MCF 10A (cell line): ENCODE results near the gene STAT1. TPM values are rescaled to one million over a fixed set of nuclear protein-coding genes. Genes with fewer than 3 reads are reported as not detected.

Source experiments
- Bru-seq: library from RNA; stranded (reverse); fragments of 400-500 nt; gene quantifications from one replicate; lab custom pipeline; 2021; lab: Mats Ljungman, UMichigan
- BruChase-seq, 2 experiments: library from RNA; stranded (reverse); fragments of 400-500 nt; gene quantifications; one replicate each; lab custom pipeline; 2021; lab: Mats Ljungman, UMichigan
- BruUV-seq: library from RNA; stranded (reverse); fragments of 400-500 nt; replicated peaks from 2 replicates; lab custom pipeline; 2021; lab: Mats Ljungman, UMichigan
- CTCF ChIA-PET: fragments of 300-600 bp; sonication (Branson Sonifier 250); formaldehyde crosslinking; extraction: SDS; loops from one replicate; lab custom pipeline; 2021; ENCODE audit warnings: antibody characterized with exemption, inconsistent platforms; lab: Yijun Ruan, JAX
- POLR2A ChIA-PET: fragments of 300-600, 350-650 bp; sonication (Branson Sonifier 250); formaldehyde crosslinking; extraction: SDS; loops from one replicate; lab custom pipeline; 2020; ENCODE audit warnings: antibody characterized with exemption, inconsistent platforms; lab: Yijun Ruan, JAX
- DNase-seq: peaks from one replicate; pipeline ENCODE4 v3.0.0-alpha.2; 2018; ENCODE audit not compliant: unreplicated experiment
- H3K27ac Mint-ChIP-seq: one replicate; pipeline ENCODE4 v1.8.0; 2022; ENCODE audit warnings: mild to moderate bottlenecking, low read depth, mixed read lengths; ENCODE audit not compliant: unreplicated experiment
- H3K27me3 Mint-ChIP-seq: one replicate; pipeline ENCODE4 v1.8.0; 2022; ENCODE audit warnings: mixed read lengths; ENCODE audit not compliant: insufficient read depth, unreplicated experiment
- H3K36me3 Mint-ChIP-seq: one replicate; pipeline ENCODE4 v1.8.0; 2022; ENCODE audit warnings: mild to moderate bottlenecking, moderate library complexity, mixed read lengths; ENCODE audit not compliant: insufficient read depth, unreplicated experiment
- H3K4me1 Mint-ChIP-seq: one replicate; pipeline ENCODE4 v1.8.0; 2022; ENCODE audit warnings: mixed read lengths; ENCODE audit not compliant: insufficient read depth, unreplicated experiment
- H3K4me3 Mint-ChIP-seq: one replicate; pipeline ENCODE4 v1.8.0; 2022; ENCODE audit warnings: mild to moderate bottlenecking, moderate library complexity, mixed read lengths; ENCODE audit not compliant: unreplicated experiment
- H3K9me3 Mint-ChIP-seq: one replicate; pipeline ENCODE4 v1.8.0; 2022; ENCODE audit warnings: mixed read lengths; ENCODE audit not compliant: unreplicated experiment
- CTCF ChIP-seq: fragments of 200-600 bp; IDR thresholded peaks from one replicate; pipeline ENCODE4 v1.8.0; 2022; ENCODE audit warnings: antibody characterized with exemption, mild to moderate bottlenecking; ENCODE audit not compliant: unreplicated experiment
- intact Hi-C: fragments of 100-400 bp; cut with micrococcal nuclease; formaldehyde crosslinking; loops from 2 replicates; pipeline ENCODE4 v1.14.1; 2022
- long read RNA-seq: library from polyadenylated mRNA; stranded (forward); transcript quantifications from one replicate; pipeline ENCODE4 v2.0.0, GENCODE V29; 2022
- total RNA-seq: library from RNA; stranded (reverse); gene quantifications from 2 replicates; pipeline ENCODE4 v1.2.3, GENCODE V29; 2022

The STAT1 gene
- total RNA-seq: 32.3 and 36.9 TPM in 2 replicates
- Bru-seq, nascent RNA: percentile 77 among the genes with signal in this experiment
- percentile 81 among the genes with signal in this experiment for BruChase-seq, experiment 1, labeled RNA remaining after a 6-hour chase
- percentile 72 among the genes with signal in this experiment for BruChase-seq, experiment 2, labeled RNA remaining after a 2-hour chase
- long read RNA-seq, full-length matches to known transcripts: 124 of 151 reads
- long read RNA-seq, partial matches to known transcripts: 12 of 151 reads
- long read RNA-seq, other reads (novel, unspliced or antisense): 15 of 151 reads

- Mint-ChIP-seq H3K27me3 (peaks cover 11% of the 10 kb centered on the region), H3K9me3 (no peaks in the 10 kb centered on the region), H3K36me3 (peaks cover 10% of the 10 kb centered on the region), H3K27ac (no peak within 1 kb of the TSS), H3K4me3 (no peak within 1 kb of the TSS), H3K4me1 (peaks cover 8% of the 10 kb centered on the region)
- no peak for TF ChIP-seq CTCF
- BruUV-seq: no TSS peak
- CTCF ChIA-PET: interaction anchor here (1.0 to 2.6 kb wide), 3 partner anchors 12 to 163 kb away, joined by 3 to 9 read pairs (median 4); no protein-coding TSS in a partner anchor
- POLR2A ChIA-PET: interaction anchor here (0.6 to 3.3 kb wide), 14 partner anchors 9 to 567 kb away, joined by 3 to 31 read pairs (median 6); partner anchors contain the start of gene GLS
- intact Hi-C loops: loop anchor here (5.0 kb wide), 1 partner anchor 132 kb away; the partner anchor contains the start of gene GLS
- DNase-seq: peak; percentile 90
Observed at GRCh38 chr2:191013932-191014652, at the start of gene STAT1. TSS of gene STAT1 (minus strand) at chr2:191014171. CDS start at chr2:191010003, 4,168 bp downstream.

- no peak for DNase-seq
- ChIA-PET POLR2A (interaction anchor here (1.1 kb wide), 1 partner anchor 9 kb away, joined by 4 read pairs; no protein-coding TSS in a partner anchor), CTCF (interaction anchor here (0.7 to 6.2 kb wide), 4 partner anchors 12 to 92 kb away, joined by 3 to 69 read pairs (median 22); no protein-coding TSS in a partner anchor)
- H3K4me3 Mint-ChIP-seq: no peak overlapping the region
- intact Hi-C loops: no loop called here
- H3K36me3 Mint-ChIP-seq: no peaks in the 10 kb centered on the region
- peaks cover 14% of the 10 kb centered on the region for H3K27me3 Mint-ChIP-seq
- H3K9me3 Mint-ChIP-seq: no peaks in the 10 kb centered on the region
- H3K27ac Mint-ChIP-seq: no peak overlapping the region
- TF ChIP-seq CTCF: no peak
- BruUV-seq: no TSS peak
- H3K4me1 Mint-ChIP-seq: peaks cover 4% of the 10 kb centered on the region
Observed at GRCh38 chr2:191063584-191063983, 49.6 kb upstream of the STAT1 start.

DNA sequence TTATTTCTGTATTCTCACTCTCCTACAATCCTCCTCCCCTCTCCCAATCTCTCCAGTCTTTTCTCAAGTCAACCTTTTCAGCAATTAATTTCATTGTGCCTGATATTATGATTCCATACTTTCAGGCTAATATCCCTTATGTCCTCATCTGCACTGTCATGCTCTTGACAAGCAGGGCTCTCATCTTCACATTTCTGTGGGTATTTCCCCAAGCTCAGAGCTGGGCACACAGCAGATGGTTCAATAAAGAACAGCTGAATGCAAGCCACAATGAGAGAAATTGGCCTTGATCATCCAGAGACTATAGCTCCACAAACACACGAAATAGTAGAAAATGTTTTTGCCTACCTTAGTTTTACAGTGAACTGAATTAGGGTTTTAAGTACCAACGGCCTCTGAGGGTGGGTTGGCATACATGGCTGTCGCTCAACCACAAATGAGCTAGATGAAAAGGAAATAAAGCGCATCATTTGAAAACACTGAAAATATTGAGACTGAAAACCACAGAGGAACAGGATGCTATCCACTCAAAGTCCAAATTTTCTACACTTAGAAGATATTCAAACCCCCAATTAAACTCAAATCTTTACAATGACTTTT is 47.5 kb upstream of the STAT1 start:
- Mint-ChIP-seq H3K27ac (no peak overlapping the region), H3K36me3 (no peaks in the 10 kb centered on the region), H3K4me3 (no peak overlapping the region), H3K4me1 (peaks cover 2% of the 10 kb centered on the region), H3K9me3 (no peaks in the 10 kb centered on the region), H3K27me3 (peaks cover 14% of the 10 kb centered on the region)
- intact Hi-C loops: no loop called here
- TF ChIP-seq CTCF: no peak
- DNase-seq: no peak
- ChIA-PET CTCF (interaction anchor here (0.6 to 6.2 kb wide), 4 partner anchors 10 to 460 kb away, joined by 3 to 69 read pairs (median 20); no protein-coding TSS in a partner anchor), POLR2A (interaction anchor here (0.7 kb wide), 1 partner anchor 10 kb away, joined by 3 read pairs; no protein-coding TSS in a partner anchor)
- BruUV-seq: no TSS peak
